ENCODE measurements around the gene ATP8B1.

DNA sequence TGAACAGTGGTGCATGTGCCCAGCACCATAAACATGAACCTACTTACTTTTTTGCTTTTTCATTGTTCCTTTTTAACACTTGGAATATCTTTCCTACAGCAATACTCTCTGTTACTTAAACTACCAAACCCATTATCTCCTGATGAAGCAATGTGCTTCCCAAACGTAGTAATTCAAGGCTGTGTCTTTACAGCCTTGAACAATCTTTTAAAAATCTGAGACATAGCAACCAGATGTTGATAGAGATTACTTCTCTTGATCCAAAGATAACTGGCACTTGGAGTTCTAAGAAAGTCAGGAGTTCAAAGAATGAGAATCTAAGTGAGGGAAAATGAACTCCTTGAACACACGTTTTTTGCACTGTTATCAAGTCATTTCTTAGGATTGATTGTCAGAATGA lies 40.4 kb downstream of the ATP8B1 start:
- TF ChIP-seq, protein P1, sequence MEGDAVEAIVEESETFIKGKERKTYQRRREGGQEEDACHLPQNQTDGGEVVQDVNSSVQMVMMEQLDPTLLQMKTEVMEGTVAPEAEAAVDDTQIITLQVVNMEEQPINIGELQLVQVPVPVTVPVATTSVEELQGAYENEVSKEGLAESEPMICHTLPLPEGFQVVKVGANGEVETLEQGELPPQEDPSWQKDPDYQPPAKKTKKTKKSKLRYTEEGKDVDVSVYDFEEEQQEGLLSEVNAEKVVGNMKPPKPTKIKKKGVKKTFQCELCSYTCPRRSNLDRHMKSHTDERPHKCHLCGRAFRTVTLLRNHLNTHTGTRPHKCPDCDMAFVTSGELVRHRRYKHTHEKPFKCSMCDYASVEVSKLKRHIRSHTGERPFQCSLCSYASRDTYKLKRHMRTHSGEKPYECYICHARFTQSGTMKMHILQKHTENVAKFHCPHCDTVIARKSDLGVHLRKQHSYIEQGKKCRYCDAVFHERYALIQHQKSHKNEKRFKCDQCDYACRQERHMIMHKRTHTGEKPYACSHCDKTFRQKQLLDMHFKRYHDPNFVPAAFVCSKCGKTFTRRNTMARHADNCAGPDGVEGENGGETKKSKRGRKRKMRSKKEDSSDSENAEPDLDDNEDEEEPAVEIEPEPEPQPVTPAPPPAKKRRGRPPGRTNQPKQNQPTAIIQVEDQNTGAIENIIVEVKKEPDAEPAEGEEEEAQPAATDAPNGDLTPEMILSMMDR (IDR thresholded peaks at IDR 0.05; ENCODE audit: borderline replicate concordance, extremely low read depth, low read length, poor library complexity, severe bottlenecking), result no peak
- TF ChIP-seq EZH2 (IDR thresholded peaks at IDR 0.05; ENCODE audit: borderline replicate concordance, low read depth, low read length, severe bottlenecking), result no peak

Data from DND-41 (cell line).